B cell (primary cell): ENCODE results near the gene BPIFB3. TPM values are rescaled to one million over a fixed set of nuclear protein-coding genes. Genes with fewer than 3 reads are reported as not detected.

Source experiments
- ATAC-seq: fragments of 200-7000 bp; cut with Tn5 transposase; one replicate; pipeline ENCODE4 v1.10.0; 2021; ENCODE audit warnings: low read depth, mild to moderate bottlenecking, moderate number of reproducible peaks, moderate library complexity
- CTCF ChIA-PET: fragments of 350-600 bp; sonication (Branson Sonifier 250); formaldehyde crosslinking; loops from one replicate; lab custom pipeline; 2021; ENCODE audit warnings: antibody characterized with exemption, inconsistent platforms; lab: Charles Lee
- POLR2A ChIA-PET: fragments of 350-600 bp; sonication (Branson Sonifier 250); formaldehyde crosslinking; loops from one replicate; lab custom pipeline; 2021; ENCODE audit warnings: antibody characterized with exemption; lab: Charles Lee
- DNase-seq: peaks from one replicate; pipeline ENCODE4 v3.0.0; 2013
- H2AFZ ChIP-seq: 2 replicates; pipeline ENCODE4 v1.6.1; 2012; ENCODE audit warnings: mild to moderate bottlenecking, low read depth, low read length; ENCODE audit not compliant: insufficient read depth, poor library complexity, severe bottlenecking
- H3K27ac ChIP-seq, 2 donors: 1 replicate in 1 of 2; 2 replicates in 1 of 2; pipeline ENCODE4 v1.5.1; 2012 to 2013; ENCODE audit warnings: low read length in 2 of 2, mild to moderate bottlenecking in 2 of 2, moderate library complexity in 1 of 2
- H3K27me3 ChIP-seq, 4 experiments: fragments of 200-600 bp in 1 of 4; sonication (generic) in 1 of 4; replicated peaks in 1 of 4; 1 replicate in 2 of 4; 2 replicates in 2 of 4; pipeline versions ENCODE4 v1.6.1 to v1.7.0; 2013 to 2016; ENCODE audit warnings: low read length in 3 of 4, mild to moderate bottlenecking in 2 of 4, mixed read lengths in 1 of 4, moderate library complexity in 1 of 4; ENCODE audit not compliant: insufficient read depth in 4 of 4, control insufficient read depth in 3 of 4; ENCODE audit errors: control extremely low read depth in 1 of 4
- H3K36me3 ChIP-seq, 2 experiments: replicated peaks in 1 of 2; 1 replicate in 1 of 2; 2 replicates in 1 of 2; pipeline versions ENCODE4 v1.6.1 to v1.7.1; 2013; ENCODE audit warnings: low read length in 1 of 2; ENCODE audit not compliant: insufficient read depth in 2 of 2, control insufficient read depth in 1 of 2; ENCODE audit errors: control extremely low read depth in 1 of 2, extremely low read depth in 1 of 2
- H3K4me1 ChIP-seq, 2 donors: fragments of 200-600 bp in 1 of 2; sonication (generic) in 1 of 2; 1 replicate in 1 of 2; 2 replicates in 1 of 2; pipeline versions ENCODE4 v1.5.1 to v1.6.1; 2013 to 2017; ENCODE audit warnings: low read length in 2 of 2; ENCODE audit not compliant: control insufficient read depth in 2 of 2, insufficient read depth in 2 of 2
- H3K4me2 ChIP-seq: replicated peaks from 2 replicates; pipeline ENCODE3; 2012; ENCODE audit warnings: mild to moderate bottlenecking, low read depth, low read length; ENCODE audit not compliant: poor library complexity, severe bottlenecking
- H3K4me3 ChIP-seq, 5 experiments: fragments of 200-600 bp in 1 of 5; sonication (generic) in 1 of 5; 1 replicate in 3 of 5; 2 replicates in 2 of 5; pipeline versions ENCODE4 v1.5.1 to v1.7.0; 2011 to 2016; ENCODE audit warnings: low read length in 4 of 5, mild to moderate bottlenecking in 4 of 5, low read depth in 2 of 5, control low read depth in 1 of 5, moderate library complexity in 1 of 5; ENCODE audit not compliant: insufficient read depth in 1 of 5; ENCODE audit errors: control extremely low read depth in 1 of 5, extremely low read depth in 1 of 5
- H3K79me2 ChIP-seq: fragments of 200-600 bp; sonication (generic); one replicate; pipeline ENCODE4 v1.6.0; 2016; ENCODE audit warnings: low read length; ENCODE audit not compliant: control insufficient read depth, insufficient read depth
- H3K9ac ChIP-seq: fragments of 200-600 bp; sonication (generic); 2 replicates; pipeline ENCODE4 v1.6.1; 2017; ENCODE audit warnings: mild to moderate bottlenecking, low read length, moderate library complexity
- H3K9me3 ChIP-seq, 3 donors: one replicate each; pipeline versions ENCODE4 v1.6.1 to v1.7.1; 2013; ENCODE audit warnings: low read length in 2 of 3; ENCODE audit not compliant: control insufficient read depth in 2 of 3, insufficient read depth in 1 of 3; ENCODE audit errors: control extremely low read depth in 1 of 3
- H4K20me1 ChIP-seq: 2 replicates; pipeline ENCODE4 v1.6.0; 2012; ENCODE audit warnings: mild to moderate bottlenecking, low read length; ENCODE audit not compliant: insufficient read depth, control insufficient read depth, poor library complexity, severe bottlenecking
- H3K27ac Mint-ChIP-seq: one replicate; pipeline ENCODE4 v1.8.0; 2021; ENCODE audit warnings: mixed read lengths
- H3K27me3 Mint-ChIP-seq: one replicate; pipeline ENCODE4 v1.8.0; 2021; ENCODE audit warnings: mixed read lengths
- H3K4me1 Mint-ChIP-seq: one replicate; pipeline ENCODE4 v1.8.0; 2021; ENCODE audit warnings: mixed read lengths
- H3K4me3 Mint-ChIP-seq: one replicate; pipeline ENCODE4 v1.8.0; 2021; ENCODE audit warnings: mixed read lengths
- H3K9me3 Mint-ChIP-seq: one replicate; pipeline ENCODE4 v1.8.0; 2022; ENCODE audit warnings: mixed read lengths; ENCODE audit not compliant: insufficient read depth
- EZH2 ChIP-seq: IDR thresholded peaks from 2 replicates; pipeline ENCODE4 v1.6.1; 2012; ENCODE audit warnings: borderline replicate concordance, low read depth, mild to moderate bottlenecking, moderate library complexity, low read length; ENCODE audit not compliant: insufficient read depth, poor library complexity, severe bottlenecking
- WGBS: methylation state at CpG from one replicate; pipeline ENCODE4 v1.1.5; 2013; ENCODE audit warnings: missing lambda C conversion rate; ENCODE audit not compliant: insufficient coverage; 5-methylcytosine and 5-hydroxymethylcytosine counted together
- intact Hi-C: fragments of 100-400 bp; cut with micrococcal nuclease; formaldehyde crosslinking; loops from one replicate; pipeline ENCODE4 v1.10.0; 2022
- polyA plus RNA-seq: library from polyadenylated mRNA; depleted of rRNA; stranded (reverse); fragments of >200 nt; gene quantifications from 2 replicates; pipeline ENCODE4 v1.2.3, GENCODE V29; 2012
- total RNA-seq, 2 donors: library from RNA; stranded (reverse); fragments of 120-200 nt in 1 of 2; gene quantifications; 1 replicate in 1 of 2; 2 replicates in 1 of 2; pipeline versions ENCODE4 v1.2.3 to v1.2.4, GENCODE V29; 2013 to 2022
- TF ChIP-seq, protein P1 (sequence below): fragments of 200-600 bp; IDR thresholded peaks from one replicate; pipeline ENCODE4 v1.8.0; 2022; ENCODE audit warnings: antibody characterized with exemption, mild to moderate bottlenecking

Gene BPIFB3
- total and polyA plus RNA-seq, 2 donors (not counting 1 experiment from before 2014, with no cell fraction given), result not detected

DNA sequence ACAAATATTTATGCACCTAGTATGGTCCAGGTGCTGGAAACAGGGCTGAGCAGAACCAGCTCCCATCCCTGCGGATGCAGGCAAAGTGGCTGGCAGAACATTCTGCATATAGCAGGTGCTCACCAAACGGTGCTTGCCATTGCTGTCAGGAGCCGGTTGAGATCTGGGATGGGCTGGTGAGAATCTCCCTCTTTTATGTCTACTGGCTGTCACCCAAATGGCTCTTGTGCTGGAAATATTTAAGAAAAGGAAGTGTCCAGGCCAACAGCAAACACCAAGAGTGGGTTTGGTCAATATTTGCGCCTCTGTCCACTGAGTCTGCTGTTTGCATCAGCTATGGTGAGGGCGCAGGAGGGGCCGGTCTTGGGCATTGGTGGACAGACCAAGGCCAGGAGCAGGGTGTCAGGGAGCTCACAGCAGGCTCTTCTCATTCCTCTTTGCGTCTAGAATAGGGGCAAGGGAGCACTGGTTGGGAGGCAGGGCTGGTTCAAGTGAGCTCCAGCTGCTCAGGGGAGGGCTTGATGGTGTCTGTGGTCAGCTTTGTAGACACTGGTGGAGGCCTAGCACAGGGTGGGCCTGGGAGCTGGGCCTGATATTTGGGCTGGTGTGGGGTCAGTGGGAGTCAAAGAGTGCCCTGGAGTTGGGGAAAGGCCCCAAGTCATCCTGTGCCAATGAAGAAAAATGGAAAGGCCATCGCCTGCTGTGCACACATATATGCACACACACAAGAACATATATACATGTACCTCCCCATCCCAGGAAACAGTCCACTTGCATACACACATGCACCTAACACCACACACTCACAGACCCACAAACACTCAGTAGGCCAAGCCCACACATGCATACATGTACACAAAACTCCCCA lies 47.6 kb upstream of the BPIFB3 start:
- H4K20me1 ChIP-seq, result no peaks in the 10 kb centered on the region
- H3K27ac Mint-ChIP-seq, result no peak overlapping the region
- POLR2A ChIA-PET, result no interaction called here

More for the DNA sequence above, 47.6 kb upstream of the BPIFB3 start:
- Histone ChIP-seq H3K4me2 (no peak overlapping the region), H3K79me2 (no peaks in the 10 kb centered on the region), H3K27me3 (no peaks in the 10 kb centered on the region), H3K9me3 (peaks cover 0 to 13% (median 7%) of the 10 kb centered on the region in 3 donors), H3K27ac (no peak overlapping the region), H3K4me3 (no peak overlapping the region), H3K9ac (no peak overlapping the region), H2AFZ (no peak overlapping the region), H3K36me3 (no peaks in the 10 kb centered on the region), H3K4me1 (no peaks in the 10 kb centered on the region)
- TF ChIP-seq, protein P1, sequence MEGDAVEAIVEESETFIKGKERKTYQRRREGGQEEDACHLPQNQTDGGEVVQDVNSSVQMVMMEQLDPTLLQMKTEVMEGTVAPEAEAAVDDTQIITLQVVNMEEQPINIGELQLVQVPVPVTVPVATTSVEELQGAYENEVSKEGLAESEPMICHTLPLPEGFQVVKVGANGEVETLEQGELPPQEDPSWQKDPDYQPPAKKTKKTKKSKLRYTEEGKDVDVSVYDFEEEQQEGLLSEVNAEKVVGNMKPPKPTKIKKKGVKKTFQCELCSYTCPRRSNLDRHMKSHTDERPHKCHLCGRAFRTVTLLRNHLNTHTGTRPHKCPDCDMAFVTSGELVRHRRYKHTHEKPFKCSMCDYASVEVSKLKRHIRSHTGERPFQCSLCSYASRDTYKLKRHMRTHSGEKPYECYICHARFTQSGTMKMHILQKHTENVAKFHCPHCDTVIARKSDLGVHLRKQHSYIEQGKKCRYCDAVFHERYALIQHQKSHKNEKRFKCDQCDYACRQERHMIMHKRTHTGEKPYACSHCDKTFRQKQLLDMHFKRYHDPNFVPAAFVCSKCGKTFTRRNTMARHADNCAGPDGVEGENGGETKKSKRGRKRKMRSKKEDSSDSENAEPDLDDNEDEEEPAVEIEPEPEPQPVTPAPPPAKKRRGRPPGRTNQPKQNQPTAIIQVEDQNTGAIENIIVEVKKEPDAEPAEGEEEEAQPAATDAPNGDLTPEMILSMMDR, result no peak
- no peak for TF ChIP-seq EZH2
- no peaks in the 10 kb centered on the region for H3K27me3 Mint-ChIP-seq
- H3K4me3 Mint-ChIP-seq, result no peak overlapping the region
- DNase-seq (no peak), ATAC-seq (no peak)
- H3K9me3 Mint-ChIP-seq, result peaks cover 4% of the 10 kb centered on the region
- 98% methylated on average over 7 of the region's 8 CpGs for WGBS
- H3K4me1 Mint-ChIP-seq, result peaks cover 2% of the 10 kb centered on the region
- CTCF ChIA-PET, result interaction anchor here (0.6 to 2.2 kb wide), 2 partner anchors 51 to 104 kb away, joined by 4 to 6 read pairs; no protein-coding TSS in a partner anchor
- intact Hi-C loops, result loop anchor here (2.0 kb wide), 1 partner anchor 103 kb away; no protein-coding TSS in a partner anchor
